GM06990 (cell line): ENCODE data around the gene SHMT2.

Experiments
- DNase-seq: peaks from one replicate; pipeline ENCODE4 v3.0.0-alpha.2; 2011; ENCODE audit not compliant: insufficient read length; ENCODE audit errors: extremely low read depth
- H3K27me3 ChIP-seq: replicated peaks from 2 replicates; pipeline ENCODE4 v1.6.0; 2011; ENCODE audit warnings: low read length; ENCODE audit not compliant: control insufficient read depth, insufficient read depth
- H3K36me3 ChIP-seq: 2 replicates; pipeline ENCODE4 v1.5.1; 2011; ENCODE audit warnings: low read length; ENCODE audit not compliant: control insufficient read depth, insufficient read depth
- H3K4me3 ChIP-seq: replicated peaks from 2 replicates; pipeline ENCODE4 v1.5.1; 2011; ENCODE audit warnings: low read depth, mild to moderate bottlenecking, control low read depth, low read length
- CTCF ChIP-seq: IDR thresholded peaks from 2 replicates; pipeline ENCODE4 v1.5.1; 2011; ENCODE audit warnings: low read length, control low read depth, mild to moderate bottlenecking, inconsistent platforms; ENCODE audit not compliant: insufficient read depth, poor library complexity, severe bottlenecking

The SHMT2 gene

GRCh38 chr12:57216014-57216911 lies 13.2 kb upstream of the SHMT2 start, which contains the start of gene NXPH4:
Gene NXPH4 (plus strand): TSS chr12:57216794. CDS start chr12:57216970, 176 bp downstream.
- Histone ChIP-seq H3K27me3 (peaks cover 9% of the 10 kb centered on the region), H3K36me3 (no peaks in the 10 kb centered on the region), H3K4me3 (peak within 1 kb of the TSS; percentile 47)
- no peak for TF ChIP-seq CTCF
- peak; percentile 56 for DNase-seq

- H3K27me3 ChIP-seq: peaks cover 11% of the 10 kb centered on the region
- H3K36me3 ChIP-seq: no peaks in the 10 kb centered on the region
- no peak for TF ChIP-seq CTCF
- H3K4me3 ChIP-seq: peak overlapping the region; percentile 43
- DNase-seq: no peak
These were observed 12.3 kb upstream of the SHMT2 start for GRCh38 chr12:57216921-57217879.

GRCh38 chr12:57218030-57218853 lies 11.3 kb upstream of the SHMT2 start:
- no peak overlapping the region for H3K4me3 ChIP-seq
- DNase-seq: no peak
- peaks cover 14% of the 10 kb centered on the region for H3K27me3 ChIP-seq
- no peak for TF ChIP-seq CTCF
- no peaks in the 10 kb centered on the region for H3K36me3 ChIP-seq

GRCh38 chr12:57219205-57219992 lies 10.1 kb upstream of the SHMT2 start:
- no peak overlapping the region for H3K4me3 ChIP-seq
- DNase-seq: no peak

More at GRCh38 chr12:57219205-57219992, 10.1 kb upstream of the SHMT2 start:
- peaks cover 13% of the 10 kb centered on the region for H3K27me3 ChIP-seq
- TF ChIP-seq CTCF: no peak
- H3K36me3 ChIP-seq: no peaks in the 10 kb centered on the region
